ENCODE measurements around the gene RNF213.
A peak's percentile ranks its signal among the peaks of the same experiment; 100 is the strongest.

Gene RNF213

GRCh38 chr17:80422981-80423380, 162.3 kb downstream of the RNF213 start:
- Histone ChIP-seq H3K9me2 (replicated peaks; ENCODE audit: low read depth, low read length) (no peaks in the 10 kb centered on the region), H4K20me1 (ENCODE audit: insufficient read depth, low read length, poor library complexity, severe bottlenecking) (no peaks in the 10 kb centered on the region), H3K4me3 (ENCODE audit: low read length, poor library complexity, severe bottlenecking) (no peak overlapping the region), H3K4me2 (ENCODE audit: low read depth, low read length, poor library complexity, severe bottlenecking) (no peak overlapping the region), H3F3A (ENCODE audit: low read depth) (0 out of 2 replicates have a peak, but pooled peaks cover 3% of the 10 kb centered on the region), H3K79me2 (ENCODE audit: insufficient read depth, low read length) (no peaks in the 10 kb centered on the region), H2AFZ (ENCODE audit: low read length) (no peak overlapping the region), H3K36me3 (ENCODE audit: insufficient read depth, low read length) (no peaks in the 10 kb centered on the region), H3K27me3 (ENCODE audit: insufficient read depth, low read length, poor library complexity, severe bottlenecking) (no peaks in the 10 kb centered on the region), H3K9me3 (ENCODE audit: insufficient read depth, low read depth, low read length) (no peaks in the 10 kb centered on the region), H3K9ac (ENCODE audit: low read depth, low read length, poor library complexity, severe bottlenecking) (no peak overlapping the region), H3K4me1 (ENCODE audit: insufficient read depth, low read length, poor library complexity, severe bottlenecking) (peaks cover 25% of the 10 kb centered on the region)
- TF ChIP-seq CTCF (conservative IDR thresholded peaks at IDR 0.05; ENCODE audit: low read length) (no peak), EZH2phosphoT487 (IDR thresholded peaks at IDR 0.05; ENCODE audit: borderline replicate concordance) (no peak)

- Histone ChIP-seq H3K9ac (ENCODE audit: low read depth, low read length, poor library complexity, severe bottlenecking) (peak overlapping the region; percentile 44), H3K4me1 (ENCODE audit: insufficient read depth, low read length, poor library complexity, severe bottlenecking) (peaks cover 25% of the 10 kb centered on the region), H3K79me2 (ENCODE audit: insufficient read depth, low read length) (no peaks in the 10 kb centered on the region)
Observed at GRCh38 chr17:80423536-80424225, 163.0 kb downstream of the RNF213 start.

GRCh38 chr17:80424261-80424660, 163.6 kb downstream of the RNF213 start:
- H3K36me3 ChIP-seq (ENCODE audit: insufficient read depth, low read length) = no peaks in the 10 kb centered on the region
- H3F3A ChIP-seq (ENCODE audit: low read depth) = 0 out of 2 replicates have a peak, but pooled peaks cover 2% of the 10 kb centered on the region
- no peak for TF ChIP-seq EZH2phosphoT487 (IDR thresholded peaks at IDR 0.05; ENCODE audit: borderline replicate concordance)
- no peak for TF ChIP-seq CTCF (conservative IDR thresholded peaks at IDR 0.05; ENCODE audit: low read length)
- no peaks in the 10 kb centered on the region for H4K20me1 ChIP-seq (ENCODE audit: insufficient read depth, low read length, poor library complexity, severe bottlenecking)
- H3K9me3 ChIP-seq (ENCODE audit: insufficient read depth, low read depth, low read length) = no peaks in the 10 kb centered on the region
- peak overlapping the region; percentile 67 for H3K4me2 ChIP-seq (ENCODE audit: low read depth, low read length, poor library complexity, severe bottlenecking)
- H3K4me3 ChIP-seq (ENCODE audit: low read length, poor library complexity, severe bottlenecking) = peak overlapping the region; percentile 34
- H3K79me2 ChIP-seq (ENCODE audit: insufficient read depth, low read length) = no peaks in the 10 kb centered on the region
- peak overlapping the region; percentile 44 for H3K9ac ChIP-seq (ENCODE audit: low read depth, low read length, poor library complexity, severe bottlenecking)
- no peaks in the 10 kb centered on the region for H3K27me3 ChIP-seq (ENCODE audit: insufficient read depth, low read length, poor library complexity, severe bottlenecking)
- H3K9me2 ChIP-seq (replicated peaks; ENCODE audit: low read depth, low read length) = no peaks in the 10 kb centered on the region
- H2AFZ ChIP-seq (ENCODE audit: low read length) = no peak overlapping the region
- peaks cover 25% of the 10 kb centered on the region for H3K4me1 ChIP-seq (ENCODE audit: insufficient read depth, low read length, poor library complexity, severe bottlenecking)

More at GRCh38 chr17:80423536-80424225, 163.0 kb downstream of the RNF213 start:
- no peak for TF ChIP-seq EZH2phosphoT487 (IDR thresholded peaks at IDR 0.05; ENCODE audit: borderline replicate concordance)
- no peak for TF ChIP-seq CTCF (conservative IDR thresholded peaks at IDR 0.05; ENCODE audit: low read length)
- Histone ChIP-seq H2AFZ (ENCODE audit: low read length) (no peak overlapping the region), H3F3A (ENCODE audit: low read depth) (0 out of 2 replicates have a peak, but pooled peaks cover 3% of the 10 kb centered on the region), H3K9me2 (replicated peaks; ENCODE audit: low read depth, low read length) (no peaks in the 10 kb centered on the region), H4K20me1 (ENCODE audit: insufficient read depth, low read length, poor library complexity, severe bottlenecking) (no peaks in the 10 kb centered on the region), H3K9me3 (ENCODE audit: insufficient read depth, low read depth, low read length) (no peaks in the 10 kb centered on the region), H3K4me3 (ENCODE audit: low read length, poor library complexity, severe bottlenecking) (peak overlapping the region; percentile 34), H3K27me3 (ENCODE audit: insufficient read depth, low read length, poor library complexity, severe bottlenecking) (no peaks in the 10 kb centered on the region), H3K36me3 (ENCODE audit: insufficient read depth, low read length) (no peaks in the 10 kb centered on the region), H3K4me2 (ENCODE audit: low read depth, low read length, poor library complexity, severe bottlenecking) (peak overlapping the region; percentile 67)
